Activated gamma-delta T cell (primary cell): ENCODE measurements around the gene VSTM2B.
"Not testable (repeated sequence)": the region's sequence is repeated elsewhere in the genome, so short reads cannot be mapped to it uniquely, and the experiment has no call there.

Source experiments
- DNase-seq: peaks from one replicate; lab custom pipeline; 2025; lab: John Stamatoyannopoulos, UW

Gene VSTM2B

GRCh38 chr19:29545866-29546582 is 20.2 kb downstream of the VSTM2B start:
- no peak for DNase-seq

- no peak for DNase-seq
Observed at GRCh38 chr19:29546583-29547190, 20.9 kb downstream of the VSTM2B start.

- DNase-seq: no peak
Observed at GRCh38 chr19:29547361-29547960, 21.7 kb downstream of the VSTM2B start.

- no peak for DNase-seq
Observed at GRCh38 chr19:29547981-29548380, 22.2 kb downstream of the VSTM2B start.

- no peak for DNase-seq
Observed at GRCh38 chr19:29548483-29549085, 22.8 kb downstream of the VSTM2B start.

- DNase-seq: no peak
Observed at GRCh38 chr19:29549105-29550070, 23.6 kb downstream of the VSTM2B start.

GRCh38 chr19:29550896-29551295 is 25.1 kb downstream of the VSTM2B start:
- DNase-seq: no peak

GRCh38 chr19:29551774-29552173 is 26.0 kb downstream of the VSTM2B start:
- DNase-seq: no peak

- no peak for DNase-seq
Observed at GRCh38 chr19:29552454-29553280, 26.9 kb downstream of the VSTM2B start.

- no peak for DNase-seq
Observed at GRCh38 chr19:29554149-29554548, 28.4 kb downstream of the VSTM2B start.

- not testable (repeated sequence) for DNase-seq
Observed at GRCh38 chr19:29559110-29559509, 33.3 kb downstream of the VSTM2B start.

- no peak for DNase-seq
Observed at GRCh38 chr19:29559743-29560142, 33.9 kb downstream of the VSTM2B start.

- DNase-seq: no peak
Observed at GRCh38 chr19:29560313-29561075, 34.7 kb downstream of the VSTM2B start.

GRCh38 chr19:29561601-29562000 is 35.8 kb downstream of the VSTM2B start:
- DNase-seq: no peak

GRCh38 chr19:29562299-29563297 is 36.8 kb downstream of the VSTM2B start:
- no peak for DNase-seq

- DNase-seq: no peak
Observed at GRCh38 chr19:29563486-29564101, 37.8 kb downstream of the VSTM2B start.

- no peak for DNase-seq
Observed at GRCh38 chr19:29564574-29565005, 38.8 kb downstream of the VSTM2B start.

GRCh38 chr19:29565171-29565570 is 39.4 kb downstream of the VSTM2B start:
- DNase-seq: no peak
